Activated CD8-positive, alpha-beta T cell treated with anti-CD3 and anti-CD28 coated beads, Interleukin-2, amount 10 ng/mL, durations not matched to agents 7 days and 5 days (primary cell): Measurements from ENCODE around the gene PAX5. TPM values are rescaled to one million over a fixed set of nuclear protein-coding genes. Genes with fewer than 3 reads are reported as not detected.

Source experiments
- ATAC-seq: fragments of 150-1000 bp; cut with Tn5 transposase; one replicate; pipeline ENCODE4 v1.10.0; 2021; ENCODE audit warnings: moderate library complexity
- CTCF ChIA-PET: fragments of 350-600 bp; sonication (Branson Sonifier 250); formaldehyde crosslinking; loops from one replicate; lab custom pipeline; 2021; ENCODE audit warnings: antibody characterized with exemption; lab: Charles Lee
- POLR2A ChIA-PET: fragments of 350-600 bp; sonication (Branson Sonifier 250); formaldehyde crosslinking; loops from one replicate; lab custom pipeline; 2021; ENCODE audit warnings: antibody characterized with exemption; lab: Charles Lee
- DNase-seq: peaks from one replicate; pipeline ENCODE4 v3.0.0-alpha.2; 2020
- H3K27ac Mint-ChIP-seq: one replicate; pipeline ENCODE4 v1.8.0; 2021; ENCODE audit warnings: mild to moderate bottlenecking, mixed read lengths
- H3K27me3 Mint-ChIP-seq: one replicate; pipeline ENCODE4 v1.8.0; 2021; ENCODE audit warnings: low read depth, mixed read lengths
- H3K36me3 Mint-ChIP-seq: one replicate; pipeline ENCODE4 v1.8.0; 2021; ENCODE audit warnings: low read depth, mixed read lengths
- H3K4me1 Mint-ChIP-seq: one replicate; pipeline ENCODE4 v1.8.0; 2021; ENCODE audit warnings: low read depth, mixed read lengths
- H3K4me3 Mint-ChIP-seq: one replicate; pipeline ENCODE4 v1.8.0; 2021; ENCODE audit warnings: mild to moderate bottlenecking, mixed read lengths
- H3K9me3 Mint-ChIP-seq: one replicate; pipeline ENCODE4 v1.8.0; 2022; ENCODE audit warnings: mixed read lengths; ENCODE audit not compliant: insufficient read depth
- total RNA-seq, 2 experiments: library from RNA; stranded (reverse); gene quantifications; one replicate each; pipeline ENCODE4 v1.2.3, GENCODE V29; 2021

PAX5 gene
- total RNA-seq, 2 experiments from 2014 or later, result 0.34 to 0.45 TPM

DNA sequence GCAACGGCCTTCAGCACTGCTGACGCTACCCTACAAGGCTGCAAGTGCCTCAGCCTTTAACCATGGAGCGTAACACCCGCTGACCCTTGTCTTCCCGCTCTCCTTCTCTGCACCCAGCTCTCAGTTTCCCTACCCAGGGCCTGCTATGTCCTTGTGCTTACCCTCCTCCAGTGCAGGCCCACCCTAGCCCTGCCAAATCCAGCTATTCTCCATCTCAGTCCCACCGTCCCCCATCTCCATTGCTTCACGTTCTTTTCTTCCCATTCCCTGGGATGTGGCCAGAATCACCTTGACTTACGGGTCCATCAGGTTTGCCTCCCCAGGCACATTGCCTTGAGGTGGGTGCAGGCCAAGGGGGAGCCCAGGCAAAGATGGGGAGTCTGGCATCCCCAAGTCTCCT is 91.2 kb downstream of the PAX5 start:
- Mint-ChIP-seq H3K9me3 (no peaks in the 10 kb centered on the region), H3K27me3 (peaks cover 7% of the 10 kb centered on the region), H3K4me3 (no peak overlapping the region), H3K4me1 (no peaks in the 10 kb centered on the region), H3K36me3 (no peaks in the 10 kb centered on the region), H3K27ac (no peak overlapping the region)
- ATAC-seq (no peak), DNase-seq (no peak)
- ChIA-PET CTCF (no interaction called here), POLR2A (no interaction called here)

DNA sequence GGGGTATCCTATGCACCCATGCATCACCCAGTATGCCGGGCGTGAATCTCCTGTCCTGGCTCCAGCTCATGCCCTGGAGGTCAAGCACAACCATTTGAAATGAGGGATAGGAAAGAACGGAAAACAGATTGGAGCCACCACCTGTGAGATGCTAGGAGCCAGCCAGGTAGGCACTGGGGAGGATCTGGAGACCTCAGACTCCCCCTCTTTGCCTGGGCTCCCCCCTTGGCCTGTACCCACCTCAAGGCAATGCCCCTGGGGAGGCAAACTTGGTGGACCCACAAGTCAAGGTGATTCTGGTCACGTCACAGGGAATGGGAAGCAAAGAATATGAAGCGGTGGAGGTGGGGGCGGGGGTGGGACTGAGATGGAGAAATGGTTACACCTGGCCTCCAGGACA is 92.6 kb downstream of the PAX5 start:
- H3K4me3 Mint-ChIP-seq, result no peak overlapping the region
- H3K4me1 Mint-ChIP-seq, result no peaks in the 10 kb centered on the region
- peaks cover 11% of the 10 kb centered on the region for H3K27me3 Mint-ChIP-seq
- POLR2A ChIA-PET, result no interaction called here
- no peaks in the 10 kb centered on the region for H3K36me3 Mint-ChIP-seq
- no peaks in the 10 kb centered on the region for H3K9me3 Mint-ChIP-seq
- no peak for ATAC-seq
- DNase-seq, result no peak
- CTCF ChIA-PET, result no interaction called here
- H3K27ac Mint-ChIP-seq, result no peak overlapping the region

DNA sequence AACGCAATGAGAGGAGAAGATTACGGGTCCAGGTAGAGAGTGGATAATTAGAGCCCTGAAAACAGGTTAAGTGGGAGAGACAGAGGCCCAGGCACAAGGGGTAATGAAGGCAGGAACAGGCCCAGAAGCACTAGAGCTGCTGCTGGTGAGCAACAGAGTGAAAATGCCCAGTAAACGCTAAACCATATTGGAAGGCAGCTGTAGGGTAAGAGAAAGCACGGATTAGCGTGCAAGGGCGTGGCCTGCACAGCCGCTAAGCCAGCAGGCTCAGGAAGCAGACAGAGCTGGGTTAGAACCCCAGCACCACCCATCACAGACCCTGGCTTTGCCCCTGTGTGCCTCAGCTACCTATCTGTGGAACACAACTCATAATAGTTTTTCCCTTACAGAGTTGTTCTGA is 93.2 kb downstream of the PAX5 start:
- no peaks in the 10 kb centered on the region for H3K4me1 Mint-ChIP-seq
- H3K36me3 Mint-ChIP-seq, result no peaks in the 10 kb centered on the region
- H3K27ac Mint-ChIP-seq, result no peak overlapping the region
- POLR2A ChIA-PET, result no interaction called here
- H3K27me3 Mint-ChIP-seq, result peaks cover 11% of the 10 kb centered on the region
- ATAC-seq, result no peak
- DNase-seq, result no peak
- no peaks in the 10 kb centered on the region for H3K9me3 Mint-ChIP-seq
- CTCF ChIA-PET, result no interaction called here
- no peak overlapping the region for H3K4me3 Mint-ChIP-seq

DNA sequence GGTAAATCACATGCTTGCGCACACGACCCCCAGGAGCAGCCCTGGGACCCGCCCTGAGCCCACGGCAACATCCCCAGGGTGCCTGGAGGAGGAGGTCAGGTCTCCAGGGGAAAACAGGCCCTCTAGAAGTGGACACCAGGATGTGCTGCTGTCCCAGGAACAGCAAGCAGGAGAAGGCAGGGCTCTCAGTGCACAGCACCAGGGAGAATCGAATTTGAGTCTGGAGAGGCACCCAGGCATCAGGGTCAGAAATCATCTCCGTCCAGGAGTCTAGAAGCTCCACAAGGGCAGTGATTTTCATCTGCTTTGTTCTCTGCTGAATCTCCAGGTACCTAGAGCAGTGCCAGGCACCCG is 93.6 kb downstream of the PAX5 start:
- H3K27ac Mint-ChIP-seq, result no peak overlapping the region
- H3K36me3 Mint-ChIP-seq, result no peaks in the 10 kb centered on the region

DNA sequence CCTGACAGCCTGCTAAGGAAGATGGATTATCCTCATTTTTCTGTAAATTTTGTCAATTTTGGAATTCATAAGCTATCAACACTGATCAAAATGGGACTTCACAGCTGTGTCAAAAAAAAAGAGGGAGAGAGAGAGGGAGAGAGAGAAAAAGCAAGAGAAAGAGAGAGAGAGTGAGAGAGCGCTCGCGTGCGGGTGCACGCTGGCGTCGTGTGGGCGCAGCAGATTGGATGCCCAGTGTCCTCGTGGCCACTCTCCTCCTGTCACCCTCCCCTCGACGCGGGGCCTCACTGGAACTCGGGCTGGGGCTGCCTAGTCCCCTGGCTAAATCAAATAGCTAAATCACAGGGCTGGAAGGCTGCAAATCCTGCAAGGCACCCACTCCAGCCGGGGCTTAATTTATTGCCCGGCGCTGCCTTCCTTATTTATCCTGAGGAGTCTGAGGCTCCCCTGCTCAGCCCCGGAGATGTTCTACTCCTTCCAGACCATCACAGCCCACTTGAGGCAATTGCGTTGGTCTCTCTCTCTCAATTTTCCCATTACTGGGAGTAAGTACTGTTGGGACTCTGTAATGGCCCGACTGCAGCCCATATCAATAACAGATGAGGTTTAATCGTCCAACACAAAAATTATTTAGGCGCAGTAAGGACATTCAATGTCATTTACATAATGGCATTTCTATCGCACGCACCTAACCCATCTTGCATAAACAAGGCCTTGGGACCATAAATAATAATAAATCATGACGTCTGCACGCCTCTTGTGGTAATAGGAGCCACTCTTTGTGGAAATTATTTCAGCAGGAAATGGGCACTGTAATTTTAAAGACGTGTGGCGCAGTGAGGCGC is 94.2 kb downstream of the PAX5 start:
- Mint-ChIP-seq H3K27ac (no peak overlapping the region), H3K4me1 (peaks cover under 1% of the 10 kb centered on the region), H3K36me3 (no peaks in the 10 kb centered on the region), H3K27me3 (peaks cover 11% of the 10 kb centered on the region), H3K4me3 (no peak overlapping the region), H3K9me3 (no peaks in the 10 kb centered on the region)
- POLR2A ChIA-PET, result no interaction called here
- CTCF ChIA-PET, result no interaction called here
- no peak for ATAC-seq
- DNase-seq, result no peak

More for the DNA sequence above, 93.6 kb downstream of the PAX5 start:
- Mint-ChIP-seq H3K9me3 (no peaks in the 10 kb centered on the region), H3K4me3 (no peak overlapping the region), H3K4me1 (no peaks in the 10 kb centered on the region), H3K27me3 (peaks cover 11% of the 10 kb centered on the region)
- ChIA-PET POLR2A (no interaction called here), CTCF (no interaction called here)
- no peak for ATAC-seq
- DNase-seq, result no peak

DNA sequence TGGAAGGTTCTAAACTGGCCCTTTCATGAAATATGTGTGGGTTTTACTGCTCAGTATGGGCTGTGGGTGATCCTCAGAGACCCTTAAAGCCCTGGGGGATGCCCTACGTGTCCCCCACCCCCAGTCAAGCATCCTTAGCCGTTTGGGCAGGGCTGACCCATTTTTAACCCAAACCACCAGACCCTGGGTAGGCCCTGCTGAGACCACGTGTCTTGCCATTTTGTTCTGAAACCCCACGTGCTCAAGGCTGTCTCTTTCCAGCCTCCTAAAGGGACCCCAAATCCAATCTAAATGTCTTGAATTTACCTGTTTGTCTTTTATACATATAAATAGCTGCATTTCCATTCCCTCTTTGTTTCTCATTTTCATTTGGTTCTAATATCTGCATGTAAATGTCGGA is 94.9 kb downstream of the PAX5 start:
- ATAC-seq (no peak), DNase-seq (no peak)
- no peak overlapping the region for H3K4me3 Mint-ChIP-seq
- ChIA-PET CTCF (no interaction called here), POLR2A (interaction anchor here (0.6 kb wide), 1 partner anchor 47 kb away, joined by 3 read pairs; no protein-coding TSS in a partner anchor)
- peaks cover 11% of the 10 kb centered on the region for H3K27me3 Mint-ChIP-seq
- H3K4me1 Mint-ChIP-seq, result peaks cover 3% of the 10 kb centered on the region
- H3K9me3 Mint-ChIP-seq, result no peaks in the 10 kb centered on the region
- no peak overlapping the region for H3K27ac Mint-ChIP-seq
- H3K36me3 Mint-ChIP-seq, result no peaks in the 10 kb centered on the region

DNA sequence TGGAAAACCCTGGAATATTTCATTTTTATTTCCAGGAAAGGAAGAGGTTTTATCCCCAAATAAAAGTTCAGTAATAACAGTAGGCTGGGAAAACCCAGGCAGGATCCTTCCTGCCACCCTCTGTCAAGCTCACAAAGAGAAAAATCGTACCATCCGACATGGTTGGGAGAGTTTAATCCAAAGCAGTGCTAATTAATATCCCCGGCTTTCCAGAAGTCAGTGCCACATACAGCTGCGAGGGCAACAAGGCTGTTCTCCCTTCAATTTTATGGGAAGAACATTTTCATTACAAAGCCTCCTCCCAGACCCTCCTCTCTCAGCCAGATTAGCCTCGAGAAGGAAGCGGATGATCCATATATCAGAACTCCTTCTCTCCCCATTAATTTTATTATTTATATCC is 95.5 kb downstream of the PAX5 start:
- Mint-ChIP-seq H3K27me3 (peaks cover 11% of the 10 kb centered on the region), H3K4me3 (no peak overlapping the region), H3K27ac (no peak overlapping the region), H3K9me3 (no peaks in the 10 kb centered on the region), H3K4me1 (peaks cover 3% of the 10 kb centered on the region), H3K36me3 (no peaks in the 10 kb centered on the region)
- no peak for DNase-seq
- no peak for ATAC-seq
- POLR2A ChIA-PET, result no interaction called here
- CTCF ChIA-PET, result interaction anchor here (1.0 kb wide), 1 partner anchor 16 kb away, joined by 3 read pairs; no protein-coding TSS in a partner anchor

DNA sequence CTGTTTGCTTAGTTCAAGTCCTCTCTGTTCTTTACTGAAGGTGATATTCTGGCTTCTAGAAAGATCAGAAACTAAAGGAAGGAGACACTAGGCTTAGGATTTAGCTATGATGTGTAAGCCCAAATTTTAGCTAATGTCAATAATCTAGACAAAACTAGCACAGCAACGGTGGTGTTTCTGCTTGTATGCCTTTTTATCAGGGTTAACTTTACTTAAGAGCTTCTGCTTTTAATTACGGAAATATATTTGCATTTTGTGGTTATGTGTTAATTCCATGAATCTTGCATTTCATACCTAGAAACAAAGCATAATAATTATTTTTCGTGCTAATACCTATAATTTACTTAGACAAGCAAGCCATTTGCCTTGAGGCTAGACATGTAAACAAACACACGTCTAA is 96.1 kb downstream of the PAX5 start:
- Mint-ChIP-seq H3K36me3 (no peaks in the 10 kb centered on the region), H3K27me3 (peaks cover 10% of the 10 kb centered on the region), H3K4me3 (no peak overlapping the region), H3K9me3 (no peaks in the 10 kb centered on the region), H3K27ac (no peak overlapping the region), H3K4me1 (peaks cover 3% of the 10 kb centered on the region)
- ChIA-PET CTCF (interaction anchor here (1.0 to 1.7 kb wide), 2 partner anchors 16 to 65 kb away, joined by 3 to 4 read pairs; no protein-coding TSS in a partner anchor), POLR2A (no interaction called here)
- ATAC-seq (no peak), DNase-seq (no peak)

DNA sequence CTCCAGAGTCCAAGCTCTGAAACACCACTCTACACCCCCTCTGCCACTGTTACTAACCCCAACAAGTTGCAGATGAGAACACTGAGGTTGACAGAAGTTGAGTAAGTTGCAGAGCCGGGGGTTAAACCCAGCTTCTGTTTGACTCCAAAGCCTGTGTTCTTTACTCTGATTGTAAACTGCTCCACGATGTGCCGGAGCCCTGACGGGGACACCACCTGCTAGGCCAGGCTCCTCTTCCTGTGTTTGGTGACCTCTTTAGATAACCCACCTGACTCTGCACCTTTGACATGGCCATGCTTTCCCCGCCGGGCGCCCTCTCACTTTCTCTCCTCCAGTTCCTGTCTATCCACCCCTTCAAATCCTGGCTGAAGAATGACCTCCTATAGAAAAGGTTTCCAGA is 96.7 kb downstream of the PAX5 start:
- Mint-ChIP-seq H3K36me3 (no peaks in the 10 kb centered on the region), H3K27ac (no peak overlapping the region), H3K4me1 (peaks cover 3% of the 10 kb centered on the region), H3K4me3 (no peak overlapping the region), H3K9me3 (no peaks in the 10 kb centered on the region), H3K27me3 (peaks cover 9% of the 10 kb centered on the region)
- ChIA-PET POLR2A (no interaction called here), CTCF (interaction anchor here (1.7 kb wide), 1 partner anchor 64 kb away, joined by 4 read pairs; no protein-coding TSS in a partner anchor)
- ATAC-seq (no peak), DNase-seq (no peak)

DNA sequence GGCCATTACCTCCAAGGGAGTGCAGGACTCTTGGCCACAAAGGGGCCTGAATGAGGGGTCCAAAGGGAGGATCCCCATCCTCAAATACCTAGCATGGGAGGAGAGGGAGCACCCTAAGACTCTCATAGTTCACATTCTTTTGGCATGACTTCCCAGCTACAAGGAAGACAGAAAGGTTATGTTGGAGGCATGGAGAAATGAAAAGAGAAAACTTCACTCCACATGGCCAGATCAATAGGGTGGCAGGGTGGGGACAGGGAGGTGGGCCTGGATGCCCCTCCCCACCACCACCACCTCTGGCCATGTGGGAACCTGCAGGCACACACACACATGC is 97.6 kb downstream of the PAX5 start:
- peaks cover 9% of the 10 kb centered on the region for H3K27me3 Mint-ChIP-seq
- H3K4me3 Mint-ChIP-seq, result no peak overlapping the region
- peaks cover 3% of the 10 kb centered on the region for H3K4me1 Mint-ChIP-seq
- ChIA-PET POLR2A (interaction anchor here (0.6 kb wide), 1 partner anchor 39 kb away, joined by 3 read pairs; no protein-coding TSS in a partner anchor), CTCF (interaction anchor here (1.7 kb wide), 1 partner anchor 63 kb away, joined by 4 read pairs; no protein-coding TSS in a partner anchor)
- no peaks in the 10 kb centered on the region for H3K36me3 Mint-ChIP-seq
- H3K9me3 Mint-ChIP-seq, result no peaks in the 10 kb centered on the region
- H3K27ac Mint-ChIP-seq, result no peak overlapping the region
- DNase-seq (no peak), ATAC-seq (no peak)

DNA sequence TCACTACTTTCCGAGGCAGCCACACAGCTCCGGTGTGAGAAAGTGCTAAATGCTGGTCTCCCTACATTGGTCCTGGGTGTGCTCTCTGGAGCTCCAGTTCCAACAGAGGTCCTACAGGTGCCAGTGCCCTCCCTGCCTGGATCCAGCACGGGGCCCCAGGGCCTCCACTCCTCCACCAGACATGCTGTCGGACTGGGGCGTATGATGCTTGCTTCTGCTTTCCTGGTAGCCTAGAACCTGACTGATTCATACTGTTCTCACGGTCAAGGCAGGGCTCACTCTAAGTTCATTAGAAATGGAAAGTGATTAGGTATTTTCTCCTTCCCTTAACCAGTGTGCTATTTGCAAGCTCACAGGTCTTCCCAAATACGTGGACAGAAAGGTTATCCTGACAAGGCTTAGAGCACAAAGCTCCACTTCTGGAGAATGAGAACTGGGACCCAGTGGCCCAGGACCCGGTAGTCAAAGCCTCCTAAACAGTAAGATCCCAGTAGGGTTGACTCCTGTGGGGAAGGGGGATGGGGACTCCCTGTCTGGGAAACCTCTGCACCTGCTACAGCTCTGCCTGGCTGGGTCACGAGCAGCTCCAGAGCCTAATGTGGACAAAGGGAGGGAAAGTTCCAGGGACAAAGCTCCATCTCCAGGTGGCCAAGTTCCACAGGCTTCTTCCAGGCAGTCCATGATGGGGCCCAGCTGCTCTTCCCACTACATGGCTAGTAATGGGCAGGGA is 98.1 kb downstream of the PAX5 start:
- ChIA-PET CTCF (no interaction called here), POLR2A (interaction anchor here (0.6 kb wide), 1 partner anchor 39 kb away, joined by 3 read pairs; no protein-coding TSS in a partner anchor)
- ATAC-seq (no peak), DNase-seq (no peak)
- Mint-ChIP-seq H3K36me3 (no peaks in the 10 kb centered on the region), H3K4me1 (peaks cover 3% of the 10 kb centered on the region), H3K9me3 (no peaks in the 10 kb centered on the region), H3K4me3 (no peak overlapping the region), H3K27ac (no peak overlapping the region), H3K27me3 (peaks cover 9% of the 10 kb centered on the region)

DNA sequence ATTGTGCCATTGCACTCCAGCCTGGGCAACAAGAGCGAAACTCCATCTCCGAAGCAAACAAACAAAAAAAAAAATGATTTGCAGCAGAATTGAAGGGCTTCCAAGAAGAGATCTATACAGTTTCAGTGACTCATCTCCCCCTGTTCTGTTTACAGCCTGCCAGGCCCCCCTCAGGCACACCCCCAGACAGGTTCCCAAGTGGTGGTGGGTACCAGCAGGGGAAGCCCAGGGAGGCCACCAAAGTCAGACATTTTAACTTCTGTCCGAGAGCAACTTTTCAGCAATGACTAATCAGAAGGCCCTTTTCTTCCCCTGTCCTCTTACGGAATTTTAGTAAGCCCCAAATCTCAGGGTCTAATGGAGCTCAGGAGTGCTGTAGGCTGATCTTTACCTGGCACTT is 98.7 kb downstream of the PAX5 start:
- H3K4me1 Mint-ChIP-seq, result peaks cover 3% of the 10 kb centered on the region
- DNase-seq, result no peak
- H3K4me3 Mint-ChIP-seq, result no peak overlapping the region
- CTCF ChIA-PET, result no interaction called here
- no peaks in the 10 kb centered on the region for H3K9me3 Mint-ChIP-seq
- ATAC-seq, result no peak
- H3K36me3 Mint-ChIP-seq, result no peaks in the 10 kb centered on the region
- POLR2A ChIA-PET, result no interaction called here
- H3K27ac Mint-ChIP-seq, result no peak overlapping the region
- peaks cover 10% of the 10 kb centered on the region for H3K27me3 Mint-ChIP-seq
